ENCODE data around the gene FAM110A. TPM values are rescaled to one million over a fixed set of nuclear protein-coding genes. Genes with fewer than 3 reads are reported as not detected.

The FAM110A gene
- total RNA-seq, 1 donor, result 5.2 TPM

DNA sequence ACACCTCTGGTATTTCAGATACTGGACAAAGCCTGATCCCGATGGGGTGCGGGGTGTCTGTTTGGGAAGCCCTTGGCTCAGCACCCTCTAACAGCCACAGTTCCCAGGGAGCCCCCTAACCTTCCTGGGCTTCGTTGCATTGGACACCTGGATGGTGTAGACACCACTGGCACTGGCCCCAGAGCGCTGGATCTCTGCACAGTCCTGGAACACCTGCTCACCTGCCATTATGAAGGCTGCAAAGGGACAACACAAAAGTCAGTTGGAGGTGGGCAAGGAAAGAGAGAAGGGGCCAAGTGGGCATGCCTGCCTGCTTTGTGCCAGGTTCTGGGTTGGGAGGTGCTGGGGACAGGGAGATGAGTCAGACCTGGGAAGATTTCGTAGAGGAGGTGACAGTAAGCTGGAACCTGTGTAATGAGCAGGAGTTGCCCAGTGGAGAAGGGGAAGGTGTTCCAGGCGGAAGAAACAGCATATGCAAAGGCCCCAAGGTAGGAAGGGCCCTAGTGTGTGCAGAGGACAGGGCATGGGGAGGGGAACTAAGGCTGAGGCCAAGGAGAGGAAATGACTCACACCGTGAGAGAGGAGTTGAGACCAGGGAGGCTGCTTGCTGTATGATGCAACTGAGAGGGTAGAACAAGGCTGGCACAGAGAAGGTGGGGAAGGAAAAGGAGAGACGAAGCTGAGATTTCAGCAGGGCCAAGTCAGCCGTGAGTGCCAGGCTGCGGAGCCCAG, 47.7 kb downstream of the FAM110A start:
- H3K4me3 ChIP-seq (ENCODE audit: low read depth, low read length), result no peak overlapping the region
- no peak for TF ChIP-seq CTCF (IDR thresholded peaks at IDR 0.05; ENCODE audit: insufficient read depth, low read depth, low read length)
- DNase-seq (ENCODE audit: low read depth), result peak; percentile 18

- no peak overlapping the region for H3K4me3 ChIP-seq (ENCODE audit: low read depth, low read length)
- DNase-seq (ENCODE audit: low read depth), result no peak
- TF ChIP-seq CTCF (IDR thresholded peaks at IDR 0.05; ENCODE audit: insufficient read depth, low read depth, low read length), result no peak
Measured at GRCh38 chr20:881783-882144, 48.2 kb downstream of the FAM110A start.

GRCh38 chr20:884983-885952, 51.8 kb downstream of the FAM110A start:
- peak; percentile 45 for DNase-seq (ENCODE audit: low read depth)
- TF ChIP-seq CTCF (IDR thresholded peaks at IDR 0.05; ENCODE audit: insufficient read depth, low read depth, low read length), result peak; percentile 23
- no peak overlapping the region for H3K4me3 ChIP-seq (ENCODE audit: low read depth, low read length)

DNA sequence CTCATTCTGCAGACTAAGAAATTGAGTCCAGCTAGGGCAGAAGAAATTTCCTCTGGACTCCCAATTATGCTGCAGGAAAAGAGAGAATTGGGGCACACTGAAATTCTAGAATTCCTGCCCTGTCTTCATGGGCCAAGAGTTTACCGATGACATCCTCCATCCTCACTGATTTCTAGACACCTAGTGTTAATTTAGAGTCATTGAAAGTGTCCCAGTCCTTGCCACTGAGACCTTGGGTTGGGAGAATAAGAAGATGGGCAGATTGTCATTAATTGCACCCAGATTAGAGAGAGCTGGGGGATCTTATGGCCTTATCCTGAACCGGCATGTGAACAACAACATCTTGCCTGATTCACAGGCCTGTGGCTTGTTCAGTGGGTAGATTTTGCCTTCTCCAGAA, 53.6 kb downstream of the FAM110A start:
- TF ChIP-seq CTCF (IDR thresholded peaks at IDR 0.05; ENCODE audit: insufficient read depth, low read depth, low read length), result no peak
- H3K4me3 ChIP-seq (ENCODE audit: low read depth, low read length), result no peak overlapping the region
- DNase-seq (ENCODE audit: low read depth), result no peak

GRCh38 chr20:888057-888456, 54.5 kb downstream of the FAM110A start:
- no peak overlapping the region for H3K4me3 ChIP-seq (ENCODE audit: low read depth, low read length)
- no peak for DNase-seq (ENCODE audit: low read depth)
- no peak for TF ChIP-seq CTCF (IDR thresholded peaks at IDR 0.05; ENCODE audit: insufficient read depth, low read depth, low read length)

DNA sequence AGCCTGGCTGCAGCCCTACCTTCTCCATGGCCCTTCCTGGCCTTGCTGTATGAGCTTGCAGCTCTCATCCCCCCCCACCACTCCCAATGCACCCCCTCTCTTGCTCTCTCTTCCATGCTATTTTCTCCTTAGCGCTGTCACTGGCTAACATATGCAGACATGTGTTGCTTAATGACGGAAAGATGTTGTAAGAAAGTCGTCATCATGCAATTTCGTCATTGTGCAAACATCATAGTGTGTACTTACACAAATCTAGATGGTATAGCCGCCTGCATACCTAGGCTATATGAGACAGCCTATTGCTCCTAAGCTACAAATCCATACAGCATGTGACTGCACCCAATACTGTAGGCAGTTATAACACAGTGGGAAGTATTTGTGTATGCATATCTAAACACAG, 55.6 kb downstream of the FAM110A start:
- no peak for TF ChIP-seq CTCF (IDR thresholded peaks at IDR 0.05; ENCODE audit: insufficient read depth, low read depth, low read length)
- no peak overlapping the region for H3K4me3 ChIP-seq (ENCODE audit: low read depth, low read length)
- no peak for DNase-seq (ENCODE audit: low read depth)
